ENCODE measurements around the gene PLK3.
A peak's percentile ranks its signal among the peaks of the same experiment; 100 is the strongest.
"Not testable (repeated sequence)": the region's sequence is repeated elsewhere in the genome, so short reads cannot be mapped to it uniquely, and the experiment has no call there.

PLK3 gene

DNA sequence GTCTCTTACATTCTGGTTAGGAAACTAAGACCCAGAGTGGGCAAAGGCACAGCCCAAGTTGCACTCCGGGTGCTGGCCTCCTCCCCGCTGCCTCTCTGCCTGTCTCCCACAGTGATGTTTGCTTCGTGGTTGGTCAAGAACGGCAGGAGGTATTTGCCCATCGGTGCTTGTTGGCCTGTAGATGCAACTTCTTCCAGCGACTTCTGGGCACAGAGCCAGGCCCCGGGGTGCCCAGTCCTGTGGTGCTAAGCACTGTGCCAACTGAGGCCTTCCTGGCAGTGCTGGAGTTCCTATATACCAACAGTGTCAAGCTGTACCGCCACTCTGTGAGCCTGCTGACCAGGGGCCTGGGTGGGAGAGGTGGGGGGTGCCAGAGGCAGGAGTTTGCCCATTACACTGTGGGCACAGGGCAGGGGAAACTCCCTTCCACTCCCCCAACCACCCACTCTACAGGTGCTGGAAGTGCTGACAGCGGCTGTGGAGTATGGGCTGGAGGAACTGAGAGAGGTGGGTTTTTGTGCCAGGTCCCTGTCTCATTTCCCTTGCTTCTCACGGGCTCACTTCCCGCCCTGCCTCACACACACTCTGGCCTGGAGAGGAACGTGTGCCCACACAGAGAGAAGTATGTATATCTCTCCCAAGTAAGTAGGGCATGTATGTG is 10.1 kb downstream of the PLK3 start:
- DNase-seq = peak; percentile 59

DNA sequence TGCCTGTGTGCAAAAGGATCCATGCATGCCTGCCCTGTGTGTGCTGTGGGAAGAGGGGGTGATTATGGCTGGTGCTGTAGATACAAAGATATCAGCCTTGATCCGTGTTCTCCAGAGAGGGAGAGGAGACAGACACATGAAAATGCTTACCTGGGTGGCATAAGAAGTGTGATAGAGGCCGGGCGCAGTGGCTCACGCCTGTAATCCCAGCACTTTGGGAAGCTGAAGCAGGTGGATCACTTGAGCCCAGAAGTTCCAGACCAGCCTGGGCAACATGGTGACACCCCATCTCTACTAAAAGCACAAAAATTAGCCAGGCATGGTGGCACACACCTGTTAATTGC is 10.6 kb downstream of the PLK3 start:
- not testable (repeated sequence) for DNase-seq

DNA sequence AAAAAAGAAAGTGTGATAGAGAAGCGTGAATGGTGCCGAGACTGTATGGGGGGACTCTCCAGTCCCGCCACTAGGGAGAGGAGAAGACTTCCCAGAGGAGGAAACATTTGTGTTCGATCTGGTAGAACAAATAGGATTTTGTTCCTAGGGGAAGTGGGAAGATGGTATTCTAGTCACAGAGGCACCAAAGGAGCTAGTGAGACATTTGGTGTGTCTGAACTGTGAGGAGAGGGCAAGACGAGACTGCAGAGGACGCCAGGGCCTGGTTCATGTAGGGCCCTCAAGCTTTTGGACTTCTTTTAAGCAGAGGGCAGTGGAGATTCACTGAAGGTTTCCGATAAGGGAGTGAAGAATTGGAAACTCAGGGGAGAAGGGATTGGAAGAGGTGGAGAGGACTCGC is 11.1 kb downstream of the PLK3 start:
- peak; percentile 27 for DNase-seq

DNA sequence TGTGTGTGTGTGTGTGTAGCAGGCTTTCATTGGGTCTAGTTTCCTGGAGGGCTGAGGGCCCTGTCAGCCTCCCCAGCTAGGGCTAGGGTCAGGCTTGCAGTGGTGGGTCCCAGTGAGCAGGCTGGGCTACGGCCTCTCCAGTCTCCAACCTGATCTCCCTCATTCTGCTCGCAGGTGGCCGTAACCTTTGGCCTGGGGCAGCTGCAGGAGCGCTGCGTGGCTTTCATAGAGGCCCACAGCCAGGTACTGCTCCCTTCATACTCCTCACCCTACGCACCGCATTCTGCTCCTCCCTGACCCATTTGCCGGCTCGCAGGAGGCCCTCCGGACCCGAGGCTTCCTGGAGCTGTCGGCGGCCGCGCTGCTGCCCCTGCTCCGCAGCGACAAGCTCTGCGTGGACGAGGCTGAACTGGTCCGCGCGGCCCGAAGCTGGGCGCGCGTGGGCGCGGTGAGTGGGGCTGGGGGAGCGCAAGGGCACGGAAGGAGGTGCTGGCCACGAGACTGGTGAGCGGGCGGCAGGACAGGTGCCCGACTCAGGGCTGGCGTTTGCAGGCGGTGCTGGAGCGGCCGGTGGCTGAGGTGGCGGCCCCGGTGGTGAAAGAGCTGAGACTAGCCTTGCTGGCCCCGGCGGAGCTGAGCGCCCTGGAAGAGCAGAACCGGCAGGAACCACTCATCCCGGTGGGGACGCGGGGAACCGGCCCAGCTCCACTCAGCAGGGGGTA is 12.8 kb downstream of the PLK3 start:
- DNase-seq = peak; percentile 28

DNA sequence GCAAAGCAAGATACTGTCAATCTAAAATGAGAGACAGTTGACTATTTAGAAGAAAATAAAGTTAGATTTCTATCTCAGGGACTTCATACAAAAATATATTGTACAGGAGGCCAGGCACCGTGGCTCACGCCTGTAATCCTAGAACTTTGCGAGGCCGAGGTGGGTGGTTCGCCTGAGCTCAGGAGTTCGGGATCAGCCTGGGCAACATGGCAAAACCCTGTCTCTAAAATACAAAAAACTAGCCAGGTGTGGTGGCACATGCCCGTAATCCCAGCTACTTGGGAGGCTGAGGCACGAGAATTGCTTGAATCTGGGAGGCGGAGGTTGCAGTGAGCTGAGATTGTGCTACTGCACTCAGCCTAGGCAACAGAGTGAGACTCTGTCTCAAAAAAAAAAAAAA is 15.7 kb downstream of the PLK3 start:
- DNase-seq = not testable (repeated sequence)

DNA sequence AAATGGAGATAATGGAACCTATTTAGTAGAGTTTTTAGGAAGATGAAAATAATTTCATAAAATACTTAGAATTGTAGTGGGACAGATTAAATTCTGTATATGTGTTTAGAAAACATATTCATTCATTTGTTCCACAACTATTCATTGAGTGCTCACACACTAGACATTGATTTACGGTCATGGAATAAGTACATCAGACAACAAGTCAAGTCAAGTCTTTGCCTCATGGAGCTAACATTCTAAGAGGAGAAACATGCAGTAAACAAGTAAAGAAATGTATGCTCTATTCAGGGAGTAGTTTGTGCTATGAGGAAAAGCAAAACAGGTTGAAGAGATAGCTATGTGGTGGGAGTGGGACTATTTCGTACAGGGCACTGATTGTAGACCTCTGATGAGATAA is 17.1 kb downstream of the PLK3 start:
- no peak for DNase-seq

DNA sequence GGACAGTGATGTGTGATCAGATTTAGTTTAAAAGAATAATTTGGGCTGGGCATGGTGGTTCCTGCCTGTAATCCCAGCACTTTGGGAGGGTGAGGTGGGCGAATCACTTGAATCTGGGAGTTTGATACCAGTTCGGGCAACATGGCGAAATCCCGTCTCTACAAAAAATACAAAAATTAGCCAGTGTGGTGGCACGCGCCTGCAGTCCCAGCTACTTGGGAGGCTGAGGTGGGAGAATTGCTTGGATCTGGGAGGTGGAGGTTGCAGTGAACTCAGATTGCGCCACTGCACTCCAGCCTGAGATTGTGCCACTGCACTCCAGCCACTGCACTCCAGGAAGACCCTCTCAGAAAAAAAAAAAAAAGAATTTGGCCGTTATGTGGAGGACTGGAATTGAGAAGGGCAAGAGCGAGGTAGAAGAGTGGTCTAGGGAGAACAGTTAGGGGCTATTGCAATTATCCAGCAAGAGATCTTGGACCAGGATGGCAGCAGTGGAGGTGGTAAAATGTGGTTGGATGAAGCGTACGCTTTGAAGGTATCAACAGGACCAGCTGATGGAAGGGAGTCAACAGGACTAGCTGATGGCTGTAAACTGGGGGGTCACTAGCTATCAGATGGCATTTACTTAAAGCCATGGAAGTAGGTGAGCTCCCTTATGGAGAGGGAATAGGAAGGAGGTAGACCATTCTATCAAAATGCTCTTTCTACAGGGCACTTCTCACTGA is 17.8 kb downstream of the PLK3 start:
- DNase-seq = no peak

DNA sequence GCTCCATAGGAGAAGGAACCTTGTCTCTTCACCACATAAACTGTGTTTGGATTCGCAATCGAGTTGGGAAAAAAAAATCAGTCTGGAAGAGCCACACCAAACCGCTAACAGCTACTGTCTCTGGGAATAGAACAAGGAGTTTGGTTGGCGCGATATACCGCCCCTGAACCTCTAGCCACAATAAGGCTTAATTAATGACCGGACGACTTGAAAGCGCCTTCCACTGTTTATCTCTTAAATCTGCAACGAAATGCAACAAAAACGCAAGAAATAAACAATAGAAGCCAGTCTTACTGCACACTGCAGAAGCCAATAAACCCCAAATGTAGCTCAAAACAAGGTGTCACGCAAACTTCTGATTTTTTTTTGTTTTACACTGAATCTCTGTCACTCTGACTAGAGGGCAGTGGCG is 19.0 kb downstream of the PLK3 start:
- DNase-seq = no peak

DNA sequence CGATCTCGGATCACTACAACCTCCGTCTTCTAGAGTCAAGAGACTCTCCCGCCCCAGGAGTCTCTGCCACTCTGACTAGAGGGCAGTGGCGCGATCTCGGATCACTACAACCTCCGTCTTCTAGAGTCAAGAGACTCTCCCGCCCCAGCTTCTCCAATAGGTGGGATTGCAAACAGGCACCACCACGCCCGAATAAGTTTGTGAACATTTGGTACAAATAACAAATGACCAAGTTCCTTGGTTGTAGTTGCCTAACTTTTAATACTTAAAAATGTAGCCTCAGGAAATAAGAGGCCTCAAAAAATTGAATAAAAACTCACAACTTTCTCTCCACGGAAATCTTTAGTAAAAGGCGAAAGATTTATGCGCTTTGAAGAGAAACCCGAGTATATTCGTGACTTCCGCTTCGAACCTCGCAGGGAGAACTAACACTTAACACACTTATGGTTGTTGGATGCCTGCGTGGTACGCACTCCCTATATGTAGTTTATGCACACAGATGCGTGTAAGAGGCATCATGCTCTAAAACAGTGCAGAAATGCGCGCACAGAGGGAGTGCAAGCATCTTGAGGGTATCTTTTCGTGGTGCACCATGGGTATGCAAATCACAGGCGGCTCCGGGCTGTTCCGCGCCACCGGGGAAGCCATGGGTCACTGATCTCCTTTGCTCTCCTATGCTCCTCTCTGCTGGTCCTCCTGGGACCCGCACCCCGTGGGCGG is 19.6 kb downstream of the PLK3 start:
- DNase-seq = peak; percentile 87

DNA sequence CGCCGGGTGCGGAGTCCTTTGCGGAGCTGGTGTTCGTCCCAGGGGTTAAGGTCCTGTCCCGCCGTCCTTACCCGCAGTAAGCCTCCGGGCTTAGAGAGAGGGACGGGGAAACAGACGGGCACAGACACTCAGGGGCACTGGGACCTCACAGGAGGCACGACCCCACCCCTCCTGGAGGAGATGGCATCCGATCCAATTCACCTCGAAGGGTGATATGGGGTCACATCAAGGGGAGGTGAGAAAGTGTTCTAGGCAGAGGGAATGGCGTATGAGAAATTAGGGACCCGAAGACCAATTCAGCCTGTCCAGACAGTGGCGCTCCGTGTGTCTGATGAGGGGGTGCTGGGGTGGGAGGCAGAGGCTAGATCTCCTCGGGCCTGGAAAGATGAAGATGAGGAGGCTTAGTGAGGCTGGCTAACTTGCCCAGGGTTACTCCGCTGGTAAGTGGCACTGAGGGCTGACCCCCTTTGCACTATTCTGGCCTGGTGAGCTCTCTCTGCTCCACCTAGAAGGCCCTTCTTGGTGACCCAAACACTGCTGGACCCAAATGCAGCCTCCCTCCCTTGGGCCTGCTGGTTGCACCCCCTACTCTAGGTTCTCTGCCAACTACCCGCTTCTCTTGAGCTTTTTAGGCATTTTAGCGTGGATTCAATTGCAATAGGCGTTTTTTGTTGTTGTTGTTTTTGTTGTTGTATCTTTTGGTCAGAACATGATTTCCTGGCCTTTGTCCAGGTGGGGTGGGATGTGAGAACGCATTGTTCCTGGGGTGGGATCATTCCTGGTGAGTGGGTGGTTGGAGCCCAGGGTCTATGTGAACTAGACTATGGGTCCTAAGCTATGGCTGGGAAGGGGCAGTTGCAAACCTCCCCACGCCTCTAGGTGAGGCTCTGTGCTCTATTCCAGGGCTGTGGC is 20.4 kb downstream of the PLK3 start:
- DNase-seq = no peak

DNA sequence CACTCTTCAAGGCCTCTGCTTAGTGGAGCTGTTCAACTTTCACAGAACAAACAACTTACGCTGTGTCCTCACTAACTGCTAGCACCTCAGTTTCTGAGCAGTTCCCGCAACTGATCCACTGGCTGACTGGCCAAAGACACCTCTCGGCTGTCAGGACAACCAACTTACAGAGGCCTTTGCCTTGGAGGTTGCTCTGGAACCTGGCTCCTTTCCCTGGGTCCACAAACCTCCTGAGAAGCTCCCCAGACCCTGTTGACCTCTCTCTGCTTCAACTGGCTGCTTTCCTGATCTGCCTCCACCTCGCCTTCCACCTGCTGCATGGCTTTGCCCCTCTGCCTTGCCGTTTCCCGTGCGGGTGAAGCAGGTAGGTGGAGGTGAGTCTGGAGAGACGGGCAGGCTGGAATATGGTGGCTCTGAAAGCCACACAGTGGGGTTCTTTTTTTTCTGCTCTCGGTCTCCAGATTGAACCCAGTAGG is 21.1 kb downstream of the PLK3 start:
- no peak for DNase-seq

DNA sequence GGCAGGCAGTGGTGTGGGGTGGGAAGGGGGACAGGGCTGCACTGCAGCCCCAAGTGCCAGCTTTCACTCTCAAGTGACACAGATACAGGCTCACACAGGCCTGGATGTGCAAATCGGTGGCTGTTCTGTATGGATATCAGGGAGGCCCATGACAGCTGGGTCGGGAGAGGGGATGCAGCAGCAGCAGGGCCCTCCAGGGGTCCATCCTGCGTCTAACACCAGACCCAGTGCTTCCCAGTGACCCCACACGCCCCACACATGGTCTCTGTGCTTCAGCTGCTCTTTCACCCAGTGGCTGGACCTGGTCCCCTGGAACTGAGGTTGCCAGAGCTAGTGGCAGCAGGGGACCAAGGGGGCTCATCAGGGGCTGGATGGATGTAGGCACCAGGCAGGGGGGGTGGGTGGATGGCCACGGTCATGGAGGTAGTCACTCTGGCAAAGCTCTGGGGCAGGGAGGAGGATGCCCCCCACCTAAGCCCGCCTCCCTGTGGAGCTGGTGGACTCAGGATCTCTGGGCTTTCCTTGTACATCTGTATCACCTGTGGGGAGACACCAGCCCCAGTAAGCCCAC is 22.0 kb downstream of the PLK3 start:
- peak; percentile 12 for DNase-seq

DNA sequence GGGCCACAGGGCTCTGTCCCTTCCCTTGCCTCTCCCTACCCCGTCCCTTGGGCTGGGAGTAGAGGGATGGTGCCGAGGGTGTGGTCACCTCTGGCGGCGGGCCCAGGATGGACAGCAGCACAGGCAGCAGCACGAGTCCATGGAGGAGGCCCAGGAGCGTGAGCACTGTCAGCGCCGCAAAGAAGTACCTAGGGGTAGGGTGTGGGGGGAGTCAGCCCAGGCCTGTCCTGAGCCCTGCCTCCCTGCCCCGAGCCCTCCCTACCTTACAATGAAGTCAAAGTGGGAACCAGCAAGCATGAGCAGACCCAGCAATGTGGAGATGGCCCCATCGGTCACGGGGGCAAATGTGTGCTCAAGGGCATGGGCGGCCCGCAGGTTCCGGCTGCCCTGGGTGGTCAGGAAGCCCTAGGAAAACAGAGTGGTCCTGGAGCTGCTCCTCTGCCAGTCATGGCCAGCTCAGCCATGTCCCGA is 22.8 kb downstream of the PLK3 start:
- no peak for DNase-seq

DNA sequence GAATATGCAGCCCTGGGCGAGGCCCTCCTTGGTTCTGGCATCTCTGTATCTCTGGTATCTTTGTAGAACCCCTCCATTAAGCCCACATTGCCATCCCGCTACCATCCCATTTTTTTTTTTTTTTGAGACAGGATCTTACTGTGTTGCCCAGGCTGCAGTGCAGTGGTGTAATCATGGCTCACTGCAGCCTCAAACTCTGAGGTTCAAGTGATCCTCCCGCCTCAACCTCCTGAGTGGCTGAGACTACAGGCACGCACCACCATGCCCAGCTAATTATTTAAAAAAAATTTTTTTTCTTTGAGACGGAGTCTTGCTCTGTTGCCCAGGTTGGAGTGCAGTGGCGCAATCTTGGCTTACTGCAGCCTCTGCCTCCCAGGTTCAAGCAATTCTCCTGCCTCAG is 24.2 kb downstream of the PLK3 start:
- DNase-seq = not testable (repeated sequence)

DNA sequence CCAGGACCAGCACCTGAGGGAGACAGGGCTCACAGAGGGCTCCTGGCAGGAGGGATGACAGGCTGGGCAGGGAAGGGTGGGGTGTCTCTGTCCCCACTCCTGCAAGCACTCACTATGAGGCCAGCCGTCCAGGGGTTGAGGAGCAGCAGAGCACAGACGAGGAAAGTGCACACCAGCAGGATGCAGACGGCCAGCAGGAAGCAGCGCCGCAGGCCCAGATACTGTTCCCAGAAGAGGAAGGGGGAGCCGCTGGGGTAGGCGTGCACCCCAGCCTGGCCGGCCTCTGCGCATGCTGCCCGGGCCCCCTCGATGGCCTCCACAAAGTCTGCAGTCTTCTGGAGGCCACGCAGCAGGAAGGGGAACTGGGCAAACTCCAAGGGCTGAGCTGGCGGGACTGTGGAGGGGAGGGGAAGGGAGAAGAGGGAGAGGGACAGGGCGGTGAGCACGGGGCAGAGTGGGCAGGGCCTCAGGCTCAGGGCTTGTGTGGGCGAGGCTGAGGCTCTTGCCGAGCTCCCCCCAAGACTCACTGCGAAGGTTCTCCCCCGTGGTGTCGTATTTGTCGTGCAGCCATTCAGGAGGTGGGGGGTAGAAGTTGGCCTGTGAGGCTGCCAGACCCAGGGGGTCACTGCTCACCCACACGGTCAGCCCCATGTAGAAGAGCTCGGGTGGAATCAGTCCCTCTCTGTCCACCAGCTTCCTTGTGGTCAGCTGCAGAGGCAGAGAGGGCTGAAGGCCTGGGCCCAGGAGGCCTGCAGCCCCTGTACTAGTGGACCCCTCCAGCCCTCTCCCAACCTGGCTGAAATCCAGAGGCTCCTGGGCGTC is 26.4 kb downstream of the PLK3 start:
- DNase-seq = no peak

DNA sequence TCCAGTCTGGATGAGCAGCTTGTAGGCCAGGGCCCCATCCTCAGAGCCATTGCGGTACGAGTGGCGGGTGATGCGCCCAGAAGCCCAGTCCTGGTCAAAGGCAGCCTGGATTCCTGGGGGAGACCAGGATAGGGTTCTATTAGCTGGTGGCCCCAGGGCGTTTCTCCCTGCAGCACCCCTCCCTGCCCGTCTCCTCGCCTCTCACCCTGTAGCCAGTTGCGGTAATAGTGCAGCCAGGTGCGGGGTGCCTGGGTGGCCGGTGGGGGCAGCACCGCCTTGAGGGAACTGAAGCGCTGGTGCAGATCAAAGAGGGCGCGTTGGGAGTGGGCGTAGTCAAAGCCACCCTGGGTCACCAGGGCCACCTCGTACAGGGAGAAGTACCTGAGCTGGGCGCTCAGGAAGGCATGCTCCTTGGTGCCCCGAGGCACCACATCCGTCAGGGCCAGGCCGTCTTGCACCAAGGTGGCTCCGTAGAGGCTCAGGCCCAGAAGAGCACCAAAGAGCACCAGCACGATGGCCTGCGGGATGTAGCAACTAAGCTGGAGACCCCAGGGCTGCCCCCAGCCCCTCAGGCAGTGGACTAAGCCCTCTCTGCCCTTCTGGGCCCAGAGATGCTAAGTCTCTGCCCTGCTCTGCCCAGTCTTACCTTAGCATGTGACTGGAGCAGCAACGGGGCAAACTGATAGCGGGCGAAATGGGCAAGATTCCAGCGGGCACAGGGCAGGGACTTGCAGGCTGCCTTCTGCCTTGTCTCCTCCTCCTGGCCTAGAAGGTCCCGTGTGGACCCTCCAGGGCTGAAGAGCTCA is 27.2 kb downstream of the PLK3 start:
- DNase-seq = no peak

DNA sequence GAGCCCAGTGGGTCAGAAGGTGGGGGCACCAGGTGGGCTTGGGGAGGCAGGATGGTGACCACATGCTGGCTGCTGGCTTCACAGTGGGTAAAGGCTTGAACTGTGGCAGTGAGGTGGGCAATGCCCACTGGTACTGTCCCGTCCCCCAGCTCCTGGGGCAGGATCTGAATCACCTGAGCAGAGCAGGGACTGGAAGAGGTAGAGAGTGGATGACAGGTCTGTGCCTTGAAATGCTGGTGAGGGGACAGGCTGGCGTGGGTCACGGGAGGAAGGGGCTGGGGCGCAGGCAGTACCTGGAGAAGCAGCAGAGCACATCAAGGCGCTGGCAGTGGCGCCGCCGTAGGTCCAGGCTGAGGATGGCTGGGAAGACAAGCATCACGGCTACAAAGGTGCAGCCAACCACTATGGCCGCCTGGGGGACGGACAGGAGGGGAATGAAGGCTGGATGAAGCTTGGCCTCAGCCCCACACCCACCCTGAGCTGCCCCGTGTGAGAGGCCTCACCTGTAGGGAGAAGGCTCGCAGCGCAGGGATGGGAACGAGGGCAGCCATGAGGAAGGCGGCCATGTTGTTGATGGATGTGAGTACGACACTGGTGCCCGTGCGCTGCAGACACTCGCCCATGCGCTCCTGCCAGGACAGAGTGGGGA is 27.9 kb downstream of the PLK3 start:
- DNase-seq = no peak

DNA sequence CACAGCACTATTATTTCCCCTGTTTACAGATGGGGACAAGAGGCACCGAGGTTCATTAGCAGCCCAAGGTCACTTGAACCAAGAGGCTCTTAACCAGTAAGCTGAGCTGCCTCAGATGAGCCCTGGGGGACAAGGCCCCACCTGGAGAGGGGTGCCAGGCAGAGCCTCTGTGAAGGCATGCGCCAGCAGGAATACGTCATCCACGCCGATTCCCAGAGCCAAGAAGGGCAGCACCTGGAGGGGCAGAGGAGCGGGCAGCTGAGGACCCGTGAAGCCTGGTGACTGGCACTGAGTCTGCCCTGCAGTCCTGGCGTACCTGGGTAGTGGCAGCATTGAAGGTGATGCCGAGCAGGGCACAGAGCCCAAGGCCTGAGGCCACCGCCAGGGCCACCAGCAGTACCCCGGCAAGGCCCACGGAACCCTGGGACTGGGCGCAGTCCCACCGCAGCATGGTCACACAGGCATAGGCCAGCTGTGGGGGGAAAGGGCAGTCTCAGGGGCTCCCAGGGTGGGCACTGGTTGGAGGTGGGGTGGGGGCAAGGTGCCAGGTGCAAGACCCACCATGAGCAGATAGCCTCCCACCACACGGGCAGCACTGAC is 28.8 kb downstream of the PLK3 start:
- no peak for DNase-seq

Measured in CD4-positive, alpha-beta T cell treated with Interleukin-10 for 1 hour (primary cell).